Adrenal gland (tissue), 5 donors: ENCODE results near the gene PTK6.

Source experiments
- CTCF ChIP-seq, 6 experiments: fragments of 450-650 bp in 4 of 6; fragments of 200-600 bp in 2 of 6; sonication (generic) in 1 of 6; IDR thresholded peaks; 1 replicate in 5 of 6; 2 replicates in 1 of 6; pipeline versions ENCODE4 v1.5.1 to v1.8.0; 2016 to 2021; ENCODE audit warnings: antibody characterized with exemption in 6 of 6, mild to moderate bottlenecking in 2 of 6, moderate library complexity in 1 of 6
- POLR2A ChIP-seq, 2 donors: fragments of 450-650 bp; IDR thresholded peaks; one replicate each; pipeline ENCODE4 v1.6.1; 2017; ENCODE audit warnings: antibody characterized with exemption in 2 of 2, mild to moderate bottlenecking in 2 of 2, moderate library complexity in 1 of 2
- donor health status: DM: no; HTN: no; CAD: no.

- TF ChIP-seq CTCF (IDR thresholded peaks at IDR 0.05): no peak
- TF ChIP-seq POLR2A (IDR thresholded peaks at IDR 0.05): no peak
Observed at GRCh38 chr20:63556873-63557478, 19.8 kb upstream of the PTK6 start.
